H9 (cell line): Measurements from ENCODE around the gene CD300E. TPM values are rescaled to one million over a fixed set of nuclear protein-coding genes. Genes with fewer than 3 reads are reported as not detected.

Source experiments
- DNase-seq: peaks from one replicate; pipeline ENCODE4 v3.0.0-alpha.2; 2017
- H2AFZ ChIP-seq: one replicate; pipeline ENCODE4 v1.6.1; 2013; ENCODE audit warnings: mild to moderate bottlenecking, low read length, control low read depth, moderate library complexity
- H2AK5ac ChIP-seq: 2 replicates; pipeline ENCODE4 v1.6.1; 2013; ENCODE audit warnings: low read length, control low read depth, mixed read lengths; ENCODE audit not compliant: insufficient read length
- H2BK120ac ChIP-seq: one replicate; pipeline ENCODE4 v1.6.1; 2013; ENCODE audit warnings: low read depth, mild to moderate bottlenecking, low read length, control low read depth, inconsistent platforms; ENCODE audit not compliant: poor library complexity, severe bottlenecking
- H2BK12ac ChIP-seq: 2 replicates; pipeline ENCODE4 v1.6.1; 2013; ENCODE audit warnings: low read length, control low read depth, mixed read lengths, low read depth; ENCODE audit not compliant: insufficient read length
- H2BK15ac ChIP-seq: 2 replicates; pipeline ENCODE4 v1.6.1; 2013; ENCODE audit warnings: low read depth, low read length, control low read depth
- H2BK20ac ChIP-seq: one replicate; pipeline ENCODE4 v1.6.1; 2013; ENCODE audit warnings: low read depth, mild to moderate bottlenecking, low read length, control low read depth, inconsistent platforms; ENCODE audit not compliant: poor library complexity, severe bottlenecking
- H2BK5ac ChIP-seq: 2 replicates; pipeline ENCODE4 v1.6.1; 2013; ENCODE audit warnings: low read length, control low read depth, mixed read lengths; ENCODE audit not compliant: insufficient read length
- H3K14ac ChIP-seq: 2 replicates; pipeline ENCODE4 v1.6.1; 2013; ENCODE audit warnings: low read length, control low read depth; ENCODE audit not compliant: insufficient read depth
- H3K18ac ChIP-seq: 2 replicates; pipeline ENCODE4 v1.6.1; 2013; ENCODE audit warnings: low read depth, mild to moderate bottlenecking, mixed read lengths, low read length, control low read depth; ENCODE audit not compliant: insufficient read length
- H3K23ac ChIP-seq: 2 replicates; pipeline ENCODE4 v1.6.1; 2013; ENCODE audit warnings: low read length, control low read depth, mixed read lengths, low read depth; ENCODE audit not compliant: insufficient read length
- H3K23me2 ChIP-seq: 2 replicates; pipeline ENCODE4 v1.6.1; 2013; ENCODE audit warnings: low read depth, mild to moderate bottlenecking, mixed read lengths, low read length, control low read depth; ENCODE audit not compliant: insufficient read length, poor library complexity, severe bottlenecking
- H3K27ac ChIP-seq: 2 replicates; pipeline ENCODE4 v1.5.1; 2013; ENCODE audit warnings: low read length, control low read depth, mixed read lengths, low read depth; ENCODE audit not compliant: insufficient read length
- H3K27me3 ChIP-seq: 2 replicates; pipeline ENCODE4 v1.6.1; 2013; ENCODE audit warnings: low read length, control low read depth, inconsistent platforms; ENCODE audit not compliant: insufficient read depth
- H3K4ac ChIP-seq: 2 replicates; pipeline ENCODE4 v1.6.1; 2013; ENCODE audit warnings: low read depth, mild to moderate bottlenecking, control low read depth, inconsistent platforms, low read length, moderate library complexity
- H3K4me1 ChIP-seq: 2 replicates; pipeline ENCODE4 v1.6.1; 2013; ENCODE audit warnings: low read length, control low read depth, inconsistent platforms; ENCODE audit not compliant: insufficient read depth
- H3K4me2 ChIP-seq: 2 replicates; pipeline ENCODE4 v1.6.1; 2013; ENCODE audit warnings: low read length, control low read depth, mixed read lengths; ENCODE audit not compliant: insufficient read length, insufficient read depth
- H3K56ac ChIP-seq: 2 replicates; pipeline ENCODE4 v1.6.1; 2013; ENCODE audit warnings: low read depth, mild to moderate bottlenecking, mixed read lengths, low read length, control low read depth; ENCODE audit not compliant: insufficient read length
- H3K79me1 ChIP-seq: 2 replicates; pipeline ENCODE4 v1.6.1; 2013; ENCODE audit warnings: low read depth, mild to moderate bottlenecking, moderate library complexity, low read length, control low read depth, inconsistent platforms; ENCODE audit not compliant: insufficient read depth, poor library complexity, severe bottlenecking
- H3K79me2 ChIP-seq: 2 replicates; pipeline ENCODE4 v1.6.1; 2013; ENCODE audit warnings: low read length, control low read depth, inconsistent platforms; ENCODE audit not compliant: insufficient read depth
- H3K9ac ChIP-seq: 2 replicates; pipeline ENCODE4 v1.6.1; 2013; ENCODE audit warnings: low read length, control low read depth, mixed read lengths; ENCODE audit not compliant: insufficient read length; ENCODE audit errors: extremely low read depth
- H3K9me3 ChIP-seq: one replicate; pipeline ENCODE4 v1.6.1; 2013; ENCODE audit warnings: low read depth, low read length, inconsistent platforms; ENCODE audit not compliant: control insufficient read depth
- H3T11ph ChIP-seq: one replicate; pipeline ENCODE4 v1.6.1; 2013; ENCODE audit warnings: mild to moderate bottlenecking, low read length, control low read depth, inconsistent platforms
- H4K20me1 ChIP-seq: one replicate; pipeline ENCODE4 v1.6.1; 2013; ENCODE audit not compliant: control insufficient read depth, insufficient read length, insufficient read depth
- H4K5ac ChIP-seq: 2 replicates; pipeline ENCODE4 v1.6.1; 2013; ENCODE audit warnings: low read depth, mild to moderate bottlenecking, mixed read lengths, low read length, control low read depth; ENCODE audit not compliant: insufficient read length
- H4K8ac ChIP-seq: replicated peaks from 2 replicates; pipeline ENCODE4 v1.6.1; 2013; ENCODE audit warnings: low read length, control low read depth, mixed read lengths, low read depth; ENCODE audit not compliant: insufficient read length
- H4K91ac ChIP-seq: 2 replicates; pipeline ENCODE4 v1.6.1; 2013; ENCODE audit warnings: low read depth, mild to moderate bottlenecking, moderate library complexity, mixed read lengths, low read length, control low read depth; ENCODE audit not compliant: insufficient read length
- H3K27ac Mint-ChIP-seq, 3 experiments: 2 replicates in 2 of 3; 3 replicates in 1 of 3; pipeline ENCODE4 v1.8.0; 2020 to 2021; ENCODE audit warnings: mixed read lengths in 3 of 3, mild to moderate bottlenecking in 1 of 3, moderate library complexity in 1 of 3
- H3K27me3 Mint-ChIP-seq: 2 replicates; pipeline ENCODE4 v1.8.0; 2021; ENCODE audit warnings: low read depth, mild to moderate bottlenecking, moderate library complexity, mixed read lengths
- H3K36me3 Mint-ChIP-seq, 3 experiments: 2 replicates in 2 of 3; 3 replicates in 1 of 3; pipeline ENCODE4 v1.8.0; 2020 to 2021; ENCODE audit warnings: low read depth in 3 of 3, mixed read lengths in 3 of 3; ENCODE audit not compliant: insufficient read depth in 1 of 3
- H3K4me1 Mint-ChIP-seq, 2 experiments: 2 replicates each; pipeline ENCODE4 v1.8.0; 2020; ENCODE audit warnings: mixed read lengths in 2 of 2
- H3K4me3 Mint-ChIP-seq, 2 experiments: 2 replicates in 1 of 2; 3 replicates in 1 of 2; pipeline ENCODE4 v1.8.0; 2020 to 2021; ENCODE audit warnings: mild to moderate bottlenecking in 2 of 2, mixed read lengths in 2 of 2, moderate library complexity in 1 of 2
- H3K9me3 Mint-ChIP-seq, 2 experiments: 2 replicates in 1 of 2; 3 replicates in 1 of 2; pipeline ENCODE4 v1.8.0; 2020; ENCODE audit warnings: mild to moderate bottlenecking in 2 of 2, mixed read lengths in 2 of 2, moderate library complexity in 1 of 2
- CTCF ChIP-seq: fragments of 200-600 bp; sonication (generic); conservative IDR thresholded peaks from 3 replicates; pipeline ENCODE4 v1.8.0; 2021; ENCODE audit warnings: antibody characterized with exemption, mild to moderate bottlenecking
- WGBS: extraction: QIAGEN DNeasy Blood & Tissue Kit; methylation state at CpG from one replicate; pipeline ENCODE4 v1.1.7; 2013; ENCODE audit warnings: missing lambda C conversion rate, low lambda C conversion rate, mixed read lengths; ENCODE audit not compliant: insufficient read length; ENCODE audit errors: extremely low coverage; 5-methylcytosine and 5-hydroxymethylcytosine counted together
- total RNA-seq: library from RNA; stranded (reverse); gene quantifications from 2 replicates; pipeline ENCODE4 v1.2.1, GENCODE V29; 2021

Gene CD300E
- total RNA-seq, 1 experiment from 2014 or later: not detected

DNA sequence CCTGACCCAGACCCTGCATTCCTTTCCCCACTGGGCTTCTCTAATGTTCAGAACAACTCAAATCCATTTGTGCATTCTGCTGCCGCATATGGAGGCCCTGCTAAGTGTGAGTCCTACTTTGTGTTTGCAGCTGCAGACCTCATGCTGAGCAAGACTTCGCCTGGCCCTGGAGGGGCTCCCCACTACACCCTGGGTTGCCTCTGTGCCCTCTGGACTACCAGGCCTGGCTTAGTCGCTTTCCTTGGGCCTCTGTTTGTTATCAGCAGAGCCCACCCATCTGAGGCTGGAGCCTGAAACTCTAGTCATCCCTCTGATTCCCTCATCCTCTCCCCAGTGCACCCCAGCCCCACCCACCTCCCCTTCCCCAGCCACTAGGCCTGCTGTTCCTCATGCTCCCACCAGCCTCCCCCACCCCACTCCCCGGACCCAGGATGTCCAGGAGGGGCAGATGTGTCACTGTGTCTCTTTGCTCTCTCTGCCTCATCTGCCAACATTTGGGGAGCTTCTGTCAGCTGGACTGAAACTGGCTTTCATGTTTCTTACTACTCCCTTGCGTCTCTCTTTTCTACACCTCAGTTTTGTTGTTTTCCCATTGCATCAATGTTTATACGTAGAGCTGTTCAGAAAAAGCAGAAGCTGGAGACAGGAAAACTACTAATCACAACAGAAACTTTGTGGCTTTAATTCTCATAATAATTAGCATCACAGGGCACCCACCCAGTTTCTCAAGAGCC is 17.9 kb upstream of the CD300E start:
- no peak overlapping the region for H3K4me2 ChIP-seq
- no peak overlapping the region for H3K23ac ChIP-seq
- no peak overlapping the region for H3K4ac ChIP-seq
- Mint-ChIP-seq H3K27me3 (peaks cover 23% of the 10 kb centered on the region), H3K9me3 (no peaks in the 10 kb centered on the region; a peak in 1 of 5 replicates), H3K36me3 (no peaks in the 10 kb centered on the region), H3K27ac (no peak overlapping the region), H3K4me3 (no peak overlapping the region), H3K4me1 (peaks cover 29 to 34% of the 10 kb centered on the region in 2 experiments)
- no peak overlapping the region for H3K9ac ChIP-seq
- no peak overlapping the region for H2AFZ ChIP-seq
- H4K8ac ChIP-seq: no peak overlapping the region
- H2BK20ac ChIP-seq: no peak overlapping the region
- H3T11ph ChIP-seq: no peak overlapping the region
- no peak for DNase-seq
- no peaks in the 10 kb centered on the region for H3K79me1 ChIP-seq
- no peak overlapping the region for H2BK15ac ChIP-seq
- no peak overlapping the region for H3K56ac ChIP-seq
- H2AK5ac ChIP-seq: no peak overlapping the region
- peaks cover 3% of the 10 kb centered on the region; the same call in 1 of the 2 replicates for H3K4me1 ChIP-seq
- H3K18ac ChIP-seq: no peak overlapping the region
- H4K5ac ChIP-seq: no peak overlapping the region
- TF ChIP-seq CTCF: no peak
- no peak overlapping the region for H3K14ac ChIP-seq
- H2BK5ac ChIP-seq: no peak overlapping the region
- no peaks in the 10 kb centered on the region for H3K9me3 ChIP-seq
- no peak overlapping the region for H3K27ac ChIP-seq
- WGBS: no CpG with 5 or more reads among the region's 6 CpGs
- no peaks in the 10 kb centered on the region for H3K79me2 ChIP-seq
- no peaks in the 10 kb centered on the region for H4K20me1 ChIP-seq
- H2BK120ac ChIP-seq: no peak overlapping the region
- no peaks in the 10 kb centered on the region for H3K23me2 ChIP-seq
- H4K91ac ChIP-seq: no peak overlapping the region
- no peaks in the 10 kb centered on the region for H3K27me3 ChIP-seq
- H2BK12ac ChIP-seq: no peak overlapping the region
